Chondrocyte (in vitro differentiated cells): ENCODE data around the gene REEP1. TPM values are rescaled to one million over a fixed set of nuclear protein-coding genes. Genes with fewer than 3 reads are reported as not detected.

Source experiments
- DNase-seq: peaks from one replicate; pipeline ENCODE4 v3.0.0; 2021; ENCODE audit warnings: mixed read lengths, low spot score
- H3K27ac Mint-ChIP-seq: one replicate; pipeline ENCODE4 v1.8.0; 2021; ENCODE audit warnings: mild to moderate bottlenecking, moderate library complexity, mixed read lengths; ENCODE audit not compliant: unreplicated experiment
- H3K27me3 Mint-ChIP-seq: 2 replicates; pipeline ENCODE4 v1.8.0; 2021; ENCODE audit warnings: low read depth, mixed read lengths
- H3K36me3 Mint-ChIP-seq: 2 replicates; pipeline ENCODE4 v1.8.0; 2021; ENCODE audit warnings: low read depth, mixed read lengths
- H3K4me1 Mint-ChIP-seq: 2 replicates; pipeline ENCODE4 v1.8.0; 2021; ENCODE audit warnings: low read depth, mild to moderate bottlenecking, mixed read lengths
- H3K4me3 Mint-ChIP-seq: one replicate; pipeline ENCODE4 v1.8.0; 2021; ENCODE audit warnings: mild to moderate bottlenecking, moderate library complexity, mixed read lengths; ENCODE audit not compliant: unreplicated experiment
- H3K9me3 Mint-ChIP-seq: 2 replicates; pipeline ENCODE4 v1.8.0; 2021; ENCODE audit warnings: low read depth, mixed read lengths
- CTCF ChIP-seq: fragments of 200-600 bp; sonication (generic); IDR thresholded peaks from 2 replicates; pipeline ENCODE4 v1.5.0; 2021; ENCODE audit warnings: antibody characterized with exemption, mild to moderate bottlenecking, moderate library complexity
- total RNA-seq: library from RNA; stranded (reverse); gene quantifications from 3 replicates; pipeline ENCODE4 v1.2.1, GENCODE V29; 2021

REEP1 gene
- total RNA-seq, 1 donor from 2014 or later, result 2.4 TPM

- H3K36me3 Mint-ChIP-seq, result peaks cover 2% of the 10 kb centered on the region
- peak; percentile 18 for TF ChIP-seq CTCF
- DNase-seq, result peak; percentile 98
- H3K27ac Mint-ChIP-seq, result peak within 1 kb of the TSS; percentile 93
- peak within 1 kb of the TSS; percentile 82 for H3K4me3 Mint-ChIP-seq
- H3K4me1 Mint-ChIP-seq, result peaks cover 57% of the 10 kb centered on the region
- no peaks in the 10 kb centered on the region for H3K9me3 Mint-ChIP-seq
- H3K27me3 Mint-ChIP-seq, result no peaks in the 10 kb centered on the region
These were observed 142.2 kb downstream of the REEP1 start, which contains the start of gene IMMT for GRCh38 chr2:86195055-86195807. Gene IMMT (minus strand): TSS chr2:86195462. CDS start chr2:86195382, 80 bp downstream.

GRCh38 chr2:86194751-86195054 is 142.7 kb downstream of the REEP1 start:
- Mint-ChIP-seq H3K36me3 (peaks cover 2% of the 10 kb centered on the region), H3K4me3 (peak overlapping the region; percentile 82), H3K4me1 (peaks cover 56% of the 10 kb centered on the region), H3K27me3 (no peaks in the 10 kb centered on the region), H3K27ac (peak overlapping the region; percentile 93), H3K9me3 (no peaks in the 10 kb centered on the region)
- no peak for TF ChIP-seq CTCF
- DNase-seq, result no peak

- H3K27me3 Mint-ChIP-seq, result no peaks in the 10 kb centered on the region
- peak overlapping the region; percentile 93 for H3K27ac Mint-ChIP-seq
- DNase-seq, result no peak
- peak; percentile 18 for TF ChIP-seq CTCF
- no peaks in the 10 kb centered on the region for H3K9me3 Mint-ChIP-seq
- peaks cover 53% of the 10 kb centered on the region for H3K4me1 Mint-ChIP-seq
- H3K4me3 Mint-ChIP-seq, result peak overlapping the region; percentile 82
- peaks cover 2% of the 10 kb centered on the region for H3K36me3 Mint-ChIP-seq
These were observed 143.4 kb downstream of the REEP1 start for GRCh38 chr2:86193901-86194567.

GRCh38 chr2:86189782-86190416 is 147.5 kb downstream of the REEP1 start:
- peaks cover 55% of the 10 kb centered on the region for H3K4me1 Mint-ChIP-seq
- no peaks in the 10 kb centered on the region for H3K9me3 Mint-ChIP-seq
- H3K36me3 Mint-ChIP-seq, result peaks cover 5% of the 10 kb centered on the region
- no peak overlapping the region for H3K4me3 Mint-ChIP-seq
- no peaks in the 10 kb centered on the region for H3K27me3 Mint-ChIP-seq
- H3K27ac Mint-ChIP-seq, result no peak overlapping the region
- TF ChIP-seq CTCF, result no peak
- DNase-seq, result no peak

GRCh38 chr2:86186431-86186830 is 151.0 kb downstream of the REEP1 start:
- H3K27me3 Mint-ChIP-seq, result no peaks in the 10 kb centered on the region
- no peaks in the 10 kb centered on the region for H3K9me3 Mint-ChIP-seq
- H3K4me1 Mint-ChIP-seq, result peaks cover 48% of the 10 kb centered on the region
- no peak overlapping the region for H3K4me3 Mint-ChIP-seq
- H3K27ac Mint-ChIP-seq, result no peak overlapping the region
- no peak for DNase-seq
- TF ChIP-seq CTCF, result no peak
- peaks cover 5% of the 10 kb centered on the region for H3K36me3 Mint-ChIP-seq
